NCI-H446 treated with DMSO at 0.1 percent for 48 hours (cell line): ENCODE measurements around the gene GLRA3.
"Not testable (repeated sequence)": the region's sequence is repeated elsewhere in the genome, so short reads cannot be mapped to it uniquely, and the experiment has no call there.

ENCODE experiments used
- DNase-seq: peaks from one replicate; lab custom pipeline; 2025; lab: John Stamatoyannopoulos, UW

Gene GLRA3

GRCh38 chr4:174714393-174715211 lies 114.4 kb downstream of the GLRA3 start:
- DNase-seq, result no peak

- DNase-seq, result no peak
Observed at GRCh38 chr4:174713821-174714220, 115.2 kb downstream of the GLRA3 start.

GRCh38 chr4:174713181-174713580 lies 115.9 kb downstream of the GLRA3 start:
- DNase-seq, result no peak

DNA sequence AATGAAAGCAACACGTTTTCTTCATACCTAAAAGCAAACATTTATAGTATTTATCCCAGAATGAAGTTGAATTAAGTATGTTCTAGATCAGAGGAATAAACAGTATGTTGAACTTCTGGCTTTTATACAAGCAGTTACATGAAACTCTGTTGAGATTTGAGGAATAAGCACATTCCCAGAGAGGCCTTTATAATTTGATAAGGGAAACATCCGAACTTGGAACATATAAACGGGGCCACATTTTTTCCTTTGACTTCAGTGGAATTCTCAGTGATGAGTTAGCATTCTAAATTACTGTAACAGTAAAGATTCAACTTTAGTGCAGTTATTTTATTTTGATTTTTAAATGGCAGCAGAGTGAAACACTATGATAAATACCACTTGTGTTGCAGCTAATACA lies 119.5 kb downstream of the GLRA3 start:
- DNase-seq, result no peak

DNA sequence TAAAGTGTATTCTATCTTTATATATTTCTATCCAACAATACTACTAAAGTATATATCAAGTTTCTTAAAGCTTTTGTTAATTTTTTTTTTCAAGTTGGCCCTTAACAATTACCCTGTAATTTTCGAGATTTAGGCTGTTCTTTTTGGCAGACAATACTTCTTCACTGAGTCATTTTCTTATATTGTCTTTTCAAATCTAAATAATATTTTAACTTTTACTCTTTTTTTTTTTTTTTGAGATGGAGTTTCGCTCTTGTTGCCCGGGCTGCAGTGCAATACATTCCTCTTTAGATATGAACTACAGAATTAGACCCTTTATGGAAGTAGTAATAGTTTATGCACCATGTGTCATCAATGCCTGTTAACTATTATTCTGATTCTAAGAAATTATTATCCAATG lies 120.7 kb downstream of the GLRA3 start:
- no peak for DNase-seq

- DNase-seq, result no peak
Observed at GRCh38 chr4:174707902-174708301, 121.1 kb downstream of the GLRA3 start.

- no peak for DNase-seq
Observed at GRCh38 chr4:174707051-174707676, 121.9 kb downstream of the GLRA3 start.

DNA sequence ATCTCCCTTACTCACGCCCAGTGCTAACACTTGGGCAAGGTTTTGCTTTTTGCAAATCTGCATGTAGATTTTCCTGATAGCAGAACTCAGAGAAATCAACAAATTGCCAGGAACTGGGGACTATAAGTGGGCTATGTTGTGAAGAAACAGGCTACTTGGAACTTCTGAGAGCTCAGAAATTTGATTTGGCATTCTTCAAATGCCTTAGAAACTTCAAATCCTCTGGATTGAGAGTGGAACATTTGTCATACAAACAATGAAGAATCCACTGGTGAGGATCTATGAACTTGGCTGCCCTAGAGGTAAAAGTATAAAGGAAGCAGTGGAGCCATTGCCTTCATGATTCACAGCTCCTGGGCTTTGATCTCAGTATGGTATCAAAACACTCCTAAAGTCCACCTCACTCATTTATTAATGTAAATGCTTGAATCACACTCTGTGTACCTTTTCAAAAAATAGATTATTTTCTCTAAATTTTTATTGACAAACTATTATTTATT lies 126.0 kb downstream of the GLRA3 start:
- no peak for DNase-seq

GRCh38 chr4:174699654-174700053 lies 129.4 kb downstream of the GLRA3 start:
- DNase-seq, result no peak

DNA sequence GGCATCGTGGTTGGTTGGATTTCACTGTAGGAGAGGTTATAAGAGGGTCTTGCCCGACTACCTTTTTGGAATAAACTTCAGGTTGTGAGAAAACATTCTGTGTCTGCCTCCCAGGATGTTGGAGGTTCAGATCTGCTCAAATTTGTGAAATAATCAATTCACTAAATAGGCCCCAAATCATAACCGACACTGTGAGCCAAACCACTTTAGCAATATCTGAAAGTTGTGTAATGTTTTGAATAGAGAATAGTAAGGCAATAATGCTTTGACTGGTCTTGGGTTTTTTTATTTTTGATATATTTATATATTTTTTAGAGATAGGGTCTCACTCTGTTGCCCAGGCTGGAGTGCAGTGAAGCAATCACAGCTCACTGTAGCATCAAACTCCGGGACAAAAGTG lies 131.2 kb downstream of the GLRA3 start:
- no peak for DNase-seq

- DNase-seq, result no peak
Observed at GRCh38 chr4:174697202-174697601, 131.8 kb downstream of the GLRA3 start.

DNA sequence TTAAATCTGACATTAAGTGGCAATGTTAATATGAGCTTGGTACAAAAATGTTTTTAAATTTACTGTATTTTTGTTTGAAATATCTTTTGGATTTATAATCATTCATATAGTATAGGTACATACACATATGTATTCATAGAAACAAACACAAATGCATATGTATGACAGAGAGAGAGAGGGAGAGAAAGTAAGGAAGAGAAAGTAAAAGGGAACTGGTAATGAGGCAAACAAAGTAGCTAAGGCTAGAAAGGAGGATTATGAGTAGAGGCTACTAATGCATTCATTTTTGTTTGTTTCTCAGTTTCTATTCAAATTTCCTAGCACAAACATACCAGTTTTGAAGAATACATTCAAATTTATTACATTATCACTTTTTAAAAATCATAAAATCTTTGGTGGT lies 132.4 kb downstream of the GLRA3 start:
- DNase-seq, result no peak

GRCh38 chr4:174691876-174692275 lies 137.2 kb downstream of the GLRA3 start:
- not testable (repeated sequence) for DNase-seq

DNA sequence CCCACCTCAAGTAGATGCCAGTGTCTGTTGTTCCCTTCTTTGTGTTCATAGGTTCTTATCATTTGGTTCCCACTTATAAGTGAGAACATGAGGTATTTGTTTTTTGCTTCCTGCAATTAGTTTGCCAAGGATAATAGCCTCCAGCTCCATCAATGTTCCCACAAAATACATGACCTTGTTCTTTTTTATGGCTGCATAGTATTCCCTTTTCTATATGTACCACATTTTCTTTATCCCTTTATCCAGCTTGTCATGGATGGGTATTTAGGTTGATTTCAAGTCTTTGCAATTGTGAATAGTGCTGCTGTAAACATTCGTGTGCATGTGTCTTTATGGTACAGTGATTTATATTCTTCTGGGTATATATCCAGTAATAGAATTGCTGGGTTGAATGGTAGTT lies 138.4 kb downstream of the GLRA3 start:
- no peak for DNase-seq

DNA sequence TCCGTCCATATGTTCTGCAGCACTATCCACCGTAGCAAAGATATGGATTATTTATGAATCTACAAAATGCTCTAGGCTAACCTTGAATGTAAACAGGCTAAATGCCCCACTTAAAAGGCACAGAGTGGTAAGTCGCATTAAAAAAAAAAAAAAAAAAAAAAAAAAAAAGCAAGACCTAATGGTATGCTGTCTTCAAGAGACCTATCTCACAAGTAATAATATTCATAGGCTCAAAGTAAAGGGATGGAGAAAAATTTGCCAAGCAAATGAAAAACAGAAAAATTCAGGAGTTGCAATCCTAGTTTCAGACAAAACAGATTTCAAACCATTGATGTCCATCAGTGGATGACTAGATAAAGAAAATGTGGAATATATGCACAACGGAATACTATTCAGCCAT lies 139.4 kb downstream of the GLRA3 start:
- DNase-seq, result no peak

GRCh38 chr4:174686826-174687225 lies 142.2 kb downstream of the GLRA3 start:
- DNase-seq, result no peak

GRCh38 chr4:174681723-174682300 lies 147.2 kb downstream of the GLRA3 start:
- DNase-seq, result no peak

GRCh38 chr4:174674305-174674840 lies 154.7 kb downstream of the GLRA3 start:
- no peak for DNase-seq

GRCh38 chr4:174673865-174674264 lies 155.2 kb downstream of the GLRA3 start:
- DNase-seq, result no peak

DNA sequence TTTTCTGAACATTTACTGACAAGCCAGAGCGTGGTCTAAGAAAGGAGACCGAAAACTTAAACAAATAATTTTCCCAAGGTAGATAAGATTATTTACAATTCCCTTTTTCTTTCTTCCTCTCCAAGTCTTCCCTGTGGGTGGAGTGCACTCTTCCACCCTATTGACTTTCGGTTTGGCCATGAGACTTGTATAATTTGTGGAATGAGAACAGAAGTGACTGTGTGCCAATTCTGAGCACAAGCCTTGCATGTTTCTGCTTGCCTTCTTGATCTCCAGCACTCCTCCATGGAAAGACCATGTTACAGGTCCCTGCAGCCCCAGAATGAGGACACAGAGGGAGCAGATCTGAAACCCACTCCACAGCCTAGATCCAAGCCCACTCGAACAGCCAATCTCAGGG lies 156.8 kb downstream of the GLRA3 start:
- DNase-seq, result no peak

DNA sequence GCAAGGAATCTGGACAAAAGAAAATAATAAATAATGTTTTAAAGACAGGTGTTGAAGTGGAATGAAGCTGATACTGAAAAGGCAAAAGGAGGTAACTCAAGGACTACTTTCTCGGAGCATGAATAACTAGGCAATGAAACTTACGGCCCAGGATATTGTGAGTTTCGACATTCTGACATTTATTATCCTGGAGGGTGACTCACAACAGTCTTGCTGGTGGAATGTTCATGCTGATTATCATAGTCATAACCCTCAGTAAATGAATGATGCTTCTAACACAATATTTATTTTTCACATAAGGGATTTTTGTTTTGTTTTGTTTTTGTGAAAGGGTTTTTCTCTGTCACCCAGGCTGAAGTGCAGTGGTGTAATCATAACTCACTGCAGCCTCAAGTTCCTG lies 159.8 kb downstream of the GLRA3 start:
- DNase-seq, result no peak

- DNase-seq, result no peak
Observed at GRCh38 chr4:174665799-174666198, 163.2 kb downstream of the GLRA3 start.

- DNase-seq, result no peak
Observed at GRCh38 chr4:174663216-174663615, 165.8 kb downstream of the GLRA3 start.
